Kasumi-1 (cell line): ENCODE results near the gene ZMAT2.
"Not testable (repeated sequence)": the region's sequence is repeated elsewhere in the genome, so short reads cannot be mapped to it uniquely, and the experiment has no call there.

ENCODE experiments used
- DNase-seq, 2 experiments: peaks; one replicate each; lab custom pipeline; 2025; lab: John Stamatoyannopoulos, UW

ZMAT2 gene

DNA sequence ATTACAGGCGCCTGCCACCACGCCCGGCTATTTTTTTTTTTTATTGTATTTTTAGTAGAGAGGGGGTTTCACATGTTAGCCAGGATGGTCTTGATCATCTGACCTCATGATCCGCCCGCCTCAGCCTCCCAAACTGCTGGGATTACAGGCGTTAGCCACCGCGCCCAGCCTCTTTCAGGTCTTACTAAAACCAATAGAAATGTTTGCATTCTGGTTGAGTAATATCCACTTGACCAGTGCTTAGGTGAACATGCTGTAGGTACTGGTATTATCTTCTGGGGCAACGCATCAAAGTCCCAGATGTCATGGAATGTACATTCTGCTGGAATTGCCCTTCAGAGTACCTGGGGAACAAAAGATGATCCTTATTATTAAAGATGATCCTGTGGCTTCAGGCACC, 8.5 kb downstream of the ZMAT2 start:
- DNase-seq = not testable (repeated sequence)

- DNase-seq = peak; percentile 92 to 96
Observed at GRCh38 chr5:140710899-140711552, 10.8 kb downstream of the ZMAT2 start.

DNA sequence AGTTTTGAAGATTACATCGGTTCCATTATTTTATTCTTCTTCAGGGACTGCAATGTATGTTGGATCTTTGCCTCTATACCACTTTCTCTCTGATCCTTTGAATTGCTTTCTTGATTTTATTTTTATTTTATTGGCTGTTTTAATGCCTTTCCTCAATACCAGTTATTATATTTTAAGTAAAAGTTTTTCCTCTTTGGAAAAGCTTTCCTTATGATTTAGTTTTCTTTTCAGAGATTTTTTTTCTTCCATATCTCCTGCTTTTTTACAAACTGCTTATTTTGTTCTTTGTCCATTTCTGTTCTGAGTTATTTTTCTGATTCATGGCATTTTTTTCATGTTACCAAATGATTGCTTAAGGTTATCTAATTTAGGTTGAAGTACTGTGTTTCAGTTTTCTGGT, 11.5 kb downstream of the ZMAT2 start:
- no peak for DNase-seq

GRCh38 chr5:140713562-140714094, 13.4 kb downstream of the ZMAT2 start:
- DNase-seq = no peak

GRCh38 chr5:140716238-140716637, 16.0 kb downstream of the ZMAT2 start:
- not testable (repeated sequence) for DNase-seq

DNA sequence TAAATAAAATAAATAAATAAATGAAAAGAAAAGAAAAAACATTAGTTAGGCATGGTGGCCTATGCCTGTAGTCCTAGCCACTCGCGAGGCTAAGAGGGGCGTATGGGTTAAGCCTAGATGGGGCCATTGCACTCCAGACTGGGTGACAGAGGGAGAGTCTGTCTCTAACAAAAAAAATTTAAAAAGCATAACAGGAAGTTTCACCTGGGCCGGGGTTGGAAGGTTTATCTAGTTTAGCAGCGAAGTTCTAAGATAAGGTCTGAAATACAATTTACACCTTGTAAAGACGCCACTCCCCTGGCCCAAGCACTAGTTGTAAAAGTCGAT, 18.0 kb downstream of the ZMAT2 start:
- DNase-seq = no peak

DNA sequence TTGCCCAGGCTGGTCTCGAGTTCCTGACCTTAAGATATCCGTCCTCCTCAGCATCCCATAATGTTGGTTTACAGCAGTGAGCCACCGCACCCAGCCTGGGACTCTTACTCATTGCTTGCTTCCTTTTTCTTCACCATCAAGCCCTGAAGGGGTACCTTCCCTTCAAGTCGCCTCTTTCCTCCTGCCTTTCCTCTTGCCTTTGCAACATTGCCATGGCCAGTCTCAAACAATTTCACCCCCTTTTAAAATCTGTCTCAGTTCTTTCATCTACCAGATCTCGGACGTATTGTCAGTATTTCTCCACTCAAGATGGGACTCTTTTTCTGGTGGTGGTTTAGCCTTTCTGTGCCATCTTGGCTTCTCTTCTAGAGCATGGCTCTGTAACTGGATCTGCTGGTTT, 20.5 kb downstream of the ZMAT2 start:
- not testable (repeated sequence) for DNase-seq

DNA sequence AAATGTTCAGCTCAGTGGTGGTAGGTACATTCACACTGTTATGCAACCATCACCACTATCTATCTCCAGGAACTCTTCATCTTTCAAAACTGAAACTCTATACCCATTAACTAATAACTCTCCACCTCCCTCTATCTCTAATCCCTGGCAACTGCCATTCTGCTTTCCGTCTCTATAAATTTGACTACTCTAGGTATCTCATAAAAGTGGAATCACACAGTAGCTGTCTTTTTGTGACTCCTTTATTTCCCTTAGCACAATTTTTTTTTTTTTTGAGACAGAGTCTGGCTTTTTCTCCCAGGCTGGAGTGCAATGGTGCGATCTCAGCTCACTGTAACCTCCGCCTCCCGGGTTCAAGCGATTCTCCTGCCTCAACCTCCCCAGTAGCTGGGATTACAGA, 21.1 kb downstream of the ZMAT2 start:
- peak in 1 of 2 experiments; percentile 28 for DNase-seq

GRCh38 chr5:140725799-140726471, 25.7 kb downstream of the ZMAT2 start:
- DNase-seq = no peak

DNA sequence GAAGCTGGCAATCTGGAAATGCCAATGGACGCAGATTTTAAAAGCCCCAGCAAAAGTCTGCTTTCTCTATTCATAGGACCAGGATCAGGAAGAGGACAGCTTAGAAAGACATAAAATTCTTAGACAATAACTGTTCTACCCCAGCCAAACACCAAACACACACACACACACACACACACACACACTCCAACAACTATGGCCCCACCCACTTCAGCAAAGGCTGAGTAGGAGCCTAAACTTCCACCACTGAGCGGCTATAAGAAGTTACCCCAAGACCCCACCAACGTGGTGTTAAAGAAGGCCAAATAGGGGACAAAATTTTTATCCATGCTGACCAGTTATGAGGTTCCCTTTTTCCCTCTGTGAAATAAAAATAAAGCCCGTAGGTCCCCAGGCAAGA, 32.9 kb downstream of the ZMAT2 start:
- no peak for DNase-seq

- DNase-seq = no peak
Observed at GRCh38 chr5:140734354-140734753, 34.1 kb downstream of the ZMAT2 start.

DNA sequence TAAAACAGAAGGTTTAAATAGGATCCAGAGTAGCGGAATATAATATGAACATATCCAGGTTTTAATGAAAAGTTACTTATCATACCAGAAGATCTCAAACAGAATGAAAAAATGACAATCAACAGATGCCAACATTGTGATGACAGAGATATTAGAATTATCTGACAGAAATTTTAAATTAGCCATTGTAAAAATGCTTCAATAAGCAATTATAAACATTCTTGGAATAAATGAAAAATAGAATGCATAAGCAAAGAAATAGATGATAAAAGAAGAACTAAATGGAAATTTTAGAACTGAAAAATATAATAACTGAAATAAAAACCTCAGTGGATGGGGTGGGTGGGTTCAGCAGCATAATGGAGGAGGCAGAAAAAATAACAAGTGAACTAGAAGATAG, 37.2 kb downstream of the ZMAT2 start:
- DNase-seq = no peak

DNA sequence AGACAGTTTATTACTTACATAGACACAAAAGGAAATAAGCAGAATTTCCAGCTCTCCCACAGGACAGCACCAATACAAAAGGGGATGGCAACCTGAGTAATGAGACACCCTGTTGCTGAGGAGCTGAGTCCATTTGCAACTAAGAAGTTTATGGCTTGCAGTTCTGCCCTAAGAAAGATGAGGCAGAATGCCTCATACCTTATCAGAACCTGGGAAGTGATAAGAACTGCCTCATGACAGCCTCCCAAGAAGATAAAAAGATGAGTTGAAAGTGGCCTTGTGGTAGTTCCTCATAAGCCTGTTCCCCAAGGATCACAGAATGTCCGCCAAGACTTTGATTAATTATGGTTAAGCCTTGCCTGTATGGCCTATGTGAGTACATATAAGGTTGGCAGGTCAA, 41.7 kb downstream of the ZMAT2 start:
- no peak for DNase-seq

DNA sequence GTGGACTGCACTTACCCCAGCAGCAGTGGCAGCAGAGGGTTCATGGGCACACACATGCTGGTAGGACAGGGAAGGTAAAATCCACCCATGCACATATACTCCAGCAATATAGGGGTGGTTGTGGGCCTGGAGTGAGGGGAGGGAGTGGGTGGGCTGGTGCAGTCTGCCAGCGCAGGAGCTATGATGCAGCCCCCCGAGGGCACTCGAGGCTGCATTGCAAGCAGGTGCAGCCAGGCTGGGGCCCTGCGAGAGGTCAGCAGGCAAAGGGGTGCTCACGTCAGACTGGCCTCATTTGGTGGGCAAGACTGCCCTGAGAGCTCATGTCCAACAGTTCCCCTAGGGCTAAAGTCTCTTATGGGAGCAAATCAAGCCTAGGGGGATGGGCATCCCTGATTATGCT, 53.3 kb downstream of the ZMAT2 start:
- DNase-seq = no peak
